DMS53 treated with DMSO at 0.1 percent for 48 hours (cell line): ENCODE results near the gene CYLD.

Source experiments
- DNase-seq: peaks from one replicate; lab custom pipeline; 2025; ENCODE audit not compliant: unreplicated experiment; lab: John Stamatoyannopoulos, UW

CYLD gene

GRCh38 chr16:50737420-50737959 lies 4.4 kb upstream of the CYLD start:
- no peak for DNase-seq

DNA sequence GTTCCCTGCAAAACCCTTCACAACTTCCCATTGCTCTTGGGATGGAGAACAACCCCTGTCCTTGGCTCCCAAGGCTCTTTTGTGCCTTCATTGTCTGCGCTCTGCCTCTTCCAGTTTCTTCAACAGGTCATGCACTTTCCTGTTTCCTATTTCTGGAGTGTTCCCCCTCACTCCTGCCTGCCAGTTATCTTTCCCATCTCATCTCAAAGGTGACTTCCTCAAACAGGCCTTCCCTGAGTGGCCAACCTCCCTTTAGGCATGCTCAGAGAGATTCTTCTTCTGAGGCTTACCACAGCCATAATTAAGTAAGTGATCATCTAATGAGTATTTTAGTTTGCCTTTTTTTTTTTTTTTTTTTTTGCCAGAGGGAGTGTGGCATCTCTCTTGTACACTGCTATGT lies 2.9 kb upstream of the CYLD start:
- DNase-seq = no peak

DNA sequence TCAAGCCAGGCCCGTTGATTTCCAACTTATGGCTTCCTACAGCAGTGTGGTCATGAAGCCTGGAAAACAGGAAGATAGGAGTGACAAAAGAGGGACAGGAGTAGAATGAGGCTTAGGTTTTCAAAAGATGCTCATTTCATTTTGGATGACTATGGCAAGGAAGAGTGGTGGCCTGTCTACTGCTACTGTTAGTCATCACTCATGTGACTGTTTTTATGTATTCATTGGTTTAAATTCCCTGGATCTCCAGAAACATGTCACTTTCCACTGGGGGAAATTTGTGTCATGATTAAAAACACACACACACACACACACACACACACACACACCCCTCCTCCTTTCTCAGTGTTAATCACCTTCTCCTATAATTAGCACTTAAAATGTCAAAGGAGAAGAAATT lies 1.1 kb upstream of the CYLD start:
- DNase-seq = no peak

- no peak for DNase-seq
Measured at GRCh38 chr16:50741225-50741780, 583 bp upstream of the CYLD start.

DNA sequence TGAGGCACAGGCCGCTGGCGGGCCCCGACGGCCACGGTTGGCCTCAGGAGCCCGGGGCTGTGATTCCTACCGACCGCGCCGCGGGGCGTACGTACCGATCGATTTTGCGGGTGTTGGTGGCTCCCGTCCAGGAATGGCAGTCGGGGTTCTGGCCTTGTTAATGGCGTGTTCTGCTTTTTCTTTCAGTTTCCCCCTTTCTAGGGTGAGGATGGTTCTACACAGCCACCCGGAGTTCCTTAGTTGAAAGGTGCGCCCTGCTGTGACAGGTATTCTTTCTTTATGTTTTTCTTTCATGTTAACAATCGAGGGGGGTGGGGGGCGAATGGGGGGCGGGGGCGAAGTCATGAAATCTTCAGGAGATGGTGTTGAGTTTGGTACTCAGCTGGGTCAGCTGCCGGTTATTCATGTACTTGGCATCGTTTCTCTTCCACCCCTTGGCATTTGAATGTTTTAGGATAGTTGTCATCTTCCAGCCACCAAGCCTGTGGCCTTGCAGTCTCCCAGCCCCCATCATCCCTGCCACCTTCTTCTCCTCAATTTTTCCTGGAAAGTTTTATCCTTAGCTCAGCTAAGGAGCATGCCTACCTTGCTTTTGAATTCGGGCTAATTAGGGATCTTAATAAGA lies 802 bp downstream of the CYLD start:
- DNase-seq = no peak

DNA sequence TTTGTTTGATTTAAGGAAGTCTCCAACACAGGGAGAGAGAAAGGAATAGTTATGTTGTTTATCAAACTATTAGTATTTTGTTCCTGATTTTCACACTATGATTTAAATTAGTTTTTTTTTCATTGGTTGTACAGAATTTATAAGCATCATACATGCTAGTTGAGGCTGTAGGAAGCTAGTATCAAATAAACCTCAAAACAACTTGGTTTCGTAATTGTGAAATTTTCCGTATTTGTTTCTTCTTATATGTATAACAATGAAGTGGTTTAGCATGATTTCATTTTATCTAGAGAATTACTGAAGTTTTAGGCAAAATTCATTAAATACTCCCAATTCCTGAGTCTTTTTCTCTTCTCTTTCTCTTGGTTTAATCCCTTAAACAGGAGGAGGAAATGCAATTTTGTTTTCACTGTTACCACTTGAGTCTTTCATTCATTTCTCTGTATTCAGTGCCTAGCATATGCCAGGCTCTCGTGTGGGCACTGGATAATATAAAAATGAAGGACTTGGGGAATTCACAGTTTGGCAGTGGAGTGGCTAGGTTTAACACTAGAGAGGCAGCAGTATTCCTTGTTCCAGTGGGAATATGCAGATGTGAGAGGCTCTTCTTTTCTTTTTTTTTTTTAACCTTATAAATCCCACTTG lies 1.8 kb downstream of the CYLD start:
- no peak for DNase-seq

DNA sequence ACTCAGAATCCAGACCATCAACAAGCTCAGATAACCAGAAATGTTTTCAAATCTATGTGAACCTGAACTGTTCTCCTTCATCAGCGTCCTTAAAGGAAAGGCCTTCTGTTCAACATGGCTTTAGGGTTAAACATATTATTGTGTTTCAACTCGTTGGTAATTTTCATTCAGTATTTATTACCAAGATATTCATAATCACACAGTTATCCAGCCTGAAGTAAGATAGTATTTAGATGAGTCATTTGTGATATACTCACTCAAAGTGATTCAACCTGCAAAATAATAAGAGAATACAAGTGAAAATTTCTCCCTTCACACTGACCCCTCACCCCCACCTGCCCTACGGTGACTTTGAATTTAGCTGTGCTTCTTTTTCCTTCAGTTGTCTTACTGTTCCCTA lies 3.0 kb downstream of the CYLD start:
- no peak for DNase-seq

DNA sequence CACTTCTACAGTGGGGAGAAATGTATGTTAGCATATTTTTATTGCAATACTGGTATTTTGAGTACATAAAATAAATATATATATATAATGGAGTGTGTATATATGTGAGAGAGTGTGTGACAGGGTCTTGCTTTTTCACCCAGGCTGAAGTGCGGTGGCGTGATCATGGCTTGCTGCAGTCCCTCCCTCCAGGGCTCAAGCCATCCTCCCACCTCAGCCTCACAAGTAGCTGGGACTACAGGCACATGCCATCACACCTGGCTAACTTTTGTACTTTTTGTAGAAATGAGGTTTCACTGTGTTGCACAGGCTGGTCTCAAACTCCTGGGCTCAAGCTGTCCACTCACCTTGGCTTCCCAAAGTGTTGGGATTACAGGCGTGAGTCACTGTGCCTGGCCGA lies 4.1 kb downstream of the CYLD start:
- DNase-seq = no peak

DNA sequence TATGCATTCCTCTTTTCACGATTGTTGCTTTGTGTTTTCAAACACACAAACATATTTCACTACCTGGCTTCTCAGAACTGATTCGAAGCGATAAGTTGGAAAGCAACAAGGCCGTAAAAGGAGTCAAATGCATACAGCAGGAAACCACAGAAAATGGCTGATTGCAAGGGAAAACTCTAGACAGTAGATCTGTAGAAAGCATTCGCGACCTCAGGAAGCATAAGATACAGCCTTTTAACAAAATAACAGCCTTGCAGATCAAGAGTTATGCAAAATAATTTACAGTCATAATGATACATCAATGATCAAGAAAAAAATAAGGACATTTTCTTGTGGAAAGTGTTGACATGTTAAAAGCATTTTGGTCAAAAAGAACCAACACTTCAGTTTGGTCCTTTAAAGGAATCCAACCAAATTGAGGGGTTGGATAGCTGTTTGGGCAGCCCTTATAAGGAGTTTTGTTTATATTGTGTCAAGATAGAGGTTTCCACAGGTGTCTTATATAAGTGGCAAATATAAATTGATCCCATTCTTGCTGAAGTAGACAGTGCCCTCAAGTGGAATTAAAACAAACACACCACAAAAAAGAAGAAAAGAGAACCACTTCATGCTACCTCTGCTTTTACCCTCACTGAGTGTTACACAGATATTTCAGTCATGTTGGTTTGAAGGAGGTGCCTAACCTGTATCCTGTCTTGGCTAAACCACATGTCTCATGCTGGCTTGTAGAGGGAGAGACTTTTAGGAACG lies 5.5 kb downstream of the CYLD start:
- peak; percentile 18 for DNase-seq

- no peak for DNase-seq
Measured at GRCh38 chr16:50751528-50751927, 9.6 kb downstream of the CYLD start.

DNA sequence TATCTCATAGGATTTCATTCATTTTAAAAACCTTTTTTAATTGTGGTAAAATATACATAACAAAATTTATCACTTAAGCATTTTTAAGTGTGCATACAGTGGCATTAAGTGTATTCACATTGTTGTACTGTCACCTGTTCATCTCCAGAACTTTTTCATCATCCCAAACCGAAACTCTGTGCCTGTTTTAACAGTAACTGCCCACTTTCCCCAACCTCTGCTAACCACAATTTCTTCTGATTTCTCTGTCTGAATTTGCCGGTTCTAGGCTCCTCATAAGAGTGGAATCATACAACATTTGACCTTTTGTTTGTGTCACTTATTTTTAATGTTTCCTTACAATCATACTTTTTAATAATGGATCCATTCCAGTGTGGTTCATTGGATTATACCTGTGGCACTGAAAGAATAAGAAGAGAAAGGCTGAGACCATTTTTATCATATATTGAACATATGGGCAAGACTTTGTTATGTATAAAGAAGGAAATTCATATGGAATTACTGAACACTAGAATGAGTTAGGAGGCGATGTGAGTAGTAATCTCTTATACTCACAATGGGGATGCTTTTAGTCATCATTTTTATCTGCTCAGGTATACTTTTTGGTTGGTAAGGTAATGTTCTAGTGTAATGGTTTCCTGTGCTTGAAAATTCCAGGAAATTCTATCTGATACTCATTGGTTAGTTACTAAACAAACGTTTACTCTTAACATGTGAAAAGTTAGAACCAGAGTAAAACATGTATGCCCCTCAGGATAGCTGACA lies 10.8 kb downstream of the CYLD start:
- DNase-seq = no peak

DNA sequence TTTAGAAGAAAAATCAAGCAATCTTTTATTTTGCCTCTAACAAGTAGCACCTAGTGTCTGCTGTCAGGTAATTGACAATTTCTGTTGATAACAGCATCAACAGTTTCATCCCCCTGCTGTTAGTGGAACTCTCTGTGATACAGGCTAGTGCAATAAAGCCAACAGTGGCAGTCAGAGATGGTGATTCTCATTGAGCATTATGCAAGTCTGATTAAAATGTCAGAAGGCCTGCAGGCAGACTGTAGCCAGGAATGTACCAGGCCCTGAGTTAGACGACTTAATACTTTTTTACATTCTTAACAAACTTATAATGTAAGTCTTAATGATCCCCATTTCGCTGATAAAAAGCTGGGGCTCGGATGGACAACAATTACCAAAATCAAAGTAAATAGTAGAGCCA lies 14.6 kb downstream of the CYLD start:
- DNase-seq = no peak

- DNase-seq = no peak
Measured at GRCh38 chr16:50761267-50761666, 19.4 kb downstream of the CYLD start.

DNA sequence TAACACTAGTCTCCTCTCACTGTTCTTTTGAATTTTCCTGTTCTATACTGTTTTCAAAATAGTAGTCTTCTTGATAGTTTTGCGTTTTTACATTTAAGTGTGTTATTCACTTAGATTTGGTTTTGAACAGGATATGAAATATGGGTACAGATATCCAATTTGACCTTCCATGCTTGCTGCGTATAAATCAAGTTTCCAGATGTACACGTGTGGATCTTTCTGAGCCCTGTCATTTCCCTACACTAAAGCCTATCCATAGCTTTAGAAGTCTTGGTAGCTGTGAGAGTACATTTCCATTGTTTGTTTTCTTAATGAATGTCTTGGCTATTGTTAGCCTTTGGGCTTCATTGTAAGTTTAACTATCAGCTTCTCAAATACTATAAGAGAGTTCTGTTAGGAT lies 20.4 kb downstream of the CYLD start:
- DNase-seq = no peak

- DNase-seq = no peak
Measured at GRCh38 chr16:50763211-50763610, 21.3 kb downstream of the CYLD start.

DNA sequence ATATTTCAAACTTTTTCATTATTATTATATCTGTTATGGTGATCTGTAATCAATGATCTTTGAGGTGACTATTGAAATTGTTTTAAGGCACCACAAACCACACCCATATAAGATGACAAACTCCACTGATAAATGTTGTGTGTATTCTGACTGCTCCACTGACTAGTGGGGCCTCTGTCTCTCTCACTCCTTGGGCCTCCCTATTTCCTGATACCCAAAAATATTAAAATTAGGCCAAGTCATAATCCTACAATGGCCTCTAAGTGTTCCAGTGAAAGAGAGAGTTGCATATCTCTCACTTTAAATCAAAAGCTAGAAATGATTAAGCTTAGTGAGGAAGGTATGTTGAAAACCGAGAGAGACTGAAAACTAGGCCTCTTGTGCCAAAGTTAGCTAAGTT lies 23.4 kb downstream of the CYLD start:
- no peak for DNase-seq

DNA sequence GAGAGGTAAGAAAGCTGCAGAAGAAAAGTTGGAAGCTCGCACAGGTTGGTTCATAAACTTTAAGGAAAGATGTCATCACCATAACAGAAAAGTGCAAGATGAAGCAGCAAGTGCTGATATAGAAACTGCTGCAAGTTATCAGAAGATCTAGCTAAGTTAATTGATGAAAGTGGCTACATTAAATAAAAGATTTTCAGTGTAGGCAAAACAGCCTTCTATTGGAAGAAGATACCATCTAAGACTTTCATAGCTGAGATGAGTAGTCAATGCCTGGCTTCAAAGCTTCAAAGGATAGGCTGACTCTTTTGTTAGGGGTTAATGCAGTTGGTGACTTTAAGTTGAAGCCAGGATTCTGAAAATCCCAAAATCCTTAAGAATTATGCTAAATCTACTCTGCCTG lies 24.0 kb downstream of the CYLD start:
- DNase-seq = no peak

- no peak for DNase-seq
Measured at GRCh38 chr16:50767197-50767596, 25.3 kb downstream of the CYLD start.

- DNase-seq = no peak
Measured at GRCh38 chr16:50771366-50771765, 29.5 kb downstream of the CYLD start.

DNA sequence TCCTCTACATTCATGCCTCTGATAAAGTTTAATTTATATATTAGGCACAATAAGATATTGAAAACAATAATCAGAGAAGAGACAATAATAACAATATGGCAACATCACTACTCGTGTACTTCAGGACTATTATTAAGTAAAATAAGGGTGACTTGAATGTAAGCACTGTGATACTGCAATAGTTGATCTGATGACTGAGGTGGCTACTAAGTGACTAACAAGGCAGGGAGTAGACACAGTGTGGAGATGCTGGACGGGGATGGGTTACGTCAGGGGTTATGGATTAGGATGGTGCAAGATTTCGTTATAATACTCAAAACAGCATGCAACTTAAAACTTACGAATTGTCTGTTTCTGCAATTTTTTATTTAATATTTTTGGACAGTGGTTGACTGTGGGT lies 32.5 kb downstream of the CYLD start:
- DNase-seq = no peak

GRCh38 chr16:50774960-50775359 lies 33.1 kb downstream of the CYLD start:
- no peak for DNase-seq
